ENCODE data around the gene WIPF1.

The WIPF1 gene

GRCh38 chr2:174627216-174627615 is 29.6 kb upstream of the WIPF1 start:
- no peak for TF ChIP-seq TAF1 (IDR thresholded peaks at IDR 0.05; ENCODE audit: borderline replicate concordance, insufficient read depth, low read length)
- TF ChIP-seq POLR2AphosphoS5 (IDR thresholded peaks at IDR 0.05; ENCODE audit: low read depth, low read length) = no peak
- TF ChIP-seq FOXP2 (optimal IDR thresholded peaks at IDR 0.05; ENCODE audit: borderline replicate concordance, extremely low read depth, extremely low read length, insufficient read depth) = no peak
- no peak for TF ChIP-seq SIN3A (IDR thresholded peaks at IDR 0.05; ENCODE audit: borderline replicate concordance, insufficient read depth, low read length)
- no peak for TF ChIP-seq REST (IDR thresholded peaks at IDR 0.05; ENCODE audit: insufficient read depth in 1 of 2, low read depth in 2 of 2, low read length in 2 of 2)

- TF ChIP-seq FOXP2 (optimal IDR thresholded peaks at IDR 0.05; ENCODE audit: borderline replicate concordance, extremely low read depth, extremely low read length, insufficient read depth) (no peak), POLR2AphosphoS5 (IDR thresholded peaks at IDR 0.05; ENCODE audit: low read depth, low read length) (no peak), TAF1 (IDR thresholded peaks at IDR 0.05; ENCODE audit: borderline replicate concordance, insufficient read depth, low read length) (no peak), SIN3A (IDR thresholded peaks at IDR 0.05; ENCODE audit: borderline replicate concordance, insufficient read depth, low read length) (no peak), REST (IDR thresholded peaks at IDR 0.05; ENCODE audit: insufficient read depth in 1 of 2, low read depth in 2 of 2, low read length in 2 of 2) (no peak)
Observed at GRCh38 chr2:174624895-174625430, 27.4 kb upstream of the WIPF1 start.

- TF ChIP-seq TAF1 (IDR thresholded peaks at IDR 0.05; ENCODE audit: borderline replicate concordance, insufficient read depth, low read length) (no peak), SIN3A (IDR thresholded peaks at IDR 0.05; ENCODE audit: borderline replicate concordance, insufficient read depth, low read length) (no peak), REST (IDR thresholded peaks at IDR 0.05; ENCODE audit: insufficient read depth in 1 of 2, low read depth in 2 of 2, low read length in 2 of 2) (no peak), FOXP2 (optimal IDR thresholded peaks at IDR 0.05; ENCODE audit: borderline replicate concordance, extremely low read depth, extremely low read length, insufficient read depth) (no peak), POLR2AphosphoS5 (IDR thresholded peaks at IDR 0.05; ENCODE audit: low read depth, low read length) (no peak)
Observed at GRCh38 chr2:174623690-174624089, 26.1 kb upstream of the WIPF1 start.

GRCh38 chr2:174623106-174623637 is 25.6 kb upstream of the WIPF1 start:
- TF ChIP-seq SIN3A (IDR thresholded peaks at IDR 0.05; ENCODE audit: borderline replicate concordance, insufficient read depth, low read length) (no peak), FOXP2 (optimal IDR thresholded peaks at IDR 0.05; ENCODE audit: borderline replicate concordance, extremely low read depth, extremely low read length, insufficient read depth) (no peak), POLR2AphosphoS5 (IDR thresholded peaks at IDR 0.05; ENCODE audit: low read depth, low read length) (no peak), TAF1 (IDR thresholded peaks at IDR 0.05; ENCODE audit: borderline replicate concordance, insufficient read depth, low read length) (no peak), REST (IDR thresholded peaks at IDR 0.05; ENCODE audit: insufficient read depth in 1 of 2, low read depth in 2 of 2, low read length in 2 of 2) (no peak)

All from PFSK-1 (cell line).